ENCODE results near the gene DMRTB1. TPM values are rescaled to one million over a fixed set of nuclear protein-coding genes. Genes with fewer than 3 reads are reported as not detected.

Gene DMRTB1
- total and polyA plus RNA-seq, 2 of the 4 experiments (the other 2 are of a cell fraction) = not detected

Other genes starting within 250 kb of the DMRTB1 start
- gene CZIB, start 238.8 kb upstream of the DMRTB1 start, total RNA-seq (2012; rRNA removed) = 37.5 and 41.0 TPM in 2 replicates
- 55.5 and 58.9 TPM in 2 replicates for gene CZIB, start 238.8 kb upstream of the DMRTB1 start, polyA plus RNA-seq (2012; rRNA removed)
- 3.8 and 26.4 TPM in 2 replicates for gene MAGOH, start 220.9 kb upstream of the DMRTB1 start, total RNA-seq (2012; rRNA removed)
- gene MAGOH, start 220.9 kb upstream of the DMRTB1 start, polyA plus RNA-seq (2012; rRNA removed) = 19.0 and 26.3 TPM in 2 replicates
- 11.1 and 12.0 TPM in 2 replicates for gene LRP8, start 131.3 kb upstream of the DMRTB1 start, total RNA-seq (2012; rRNA removed)
- gene LRP8, start 131.3 kb upstream of the DMRTB1 start, polyA plus RNA-seq (2012; rRNA removed) = 12.1 and 12.6 TPM in 2 replicates